ENCODE measurements around the gene CYB561D2.

GRCh38 chr3:50396502-50396901, 45.8 kb downstream of the CYB561D2 start:
- TF ChIP-seq CTCF (IDR thresholded peaks at IDR 0.05) (no peak), POLR2A (IDR thresholded peaks at IDR 0.05) (no peak)
